Kidney epithelial cell (primary cell): ENCODE measurements around the gene LRP1-AS. TPM values are rescaled to one million over a fixed set of nuclear protein-coding genes. Genes with fewer than 3 reads are reported as not detected.

Experiments used
- DNase-seq: peaks from one replicate; pipeline ENCODE4 v3.0.0-alpha.2; 2010; ENCODE audit warnings: low read depth
- H3K27me3 ChIP-seq: 2 replicates; pipeline ENCODE4 v1.6.0; 2011; ENCODE audit warnings: low read length; ENCODE audit not compliant: control insufficient read depth, insufficient read depth
- H3K36me3 ChIP-seq: 2 replicates; pipeline ENCODE4 v1.5.1; 2011; ENCODE audit warnings: low read length; ENCODE audit not compliant: control insufficient read depth, insufficient read depth
- H3K4me3 ChIP-seq: 2 replicates; pipeline ENCODE4 v1.5.1; 2011; ENCODE audit warnings: low read depth, mild to moderate bottlenecking, control low read depth, low read length
- total RNA-seq: library from RNA; depleted of rRNA; stranded (reverse); fragments of >200 nt; gene quantifications from 2 replicates; pipeline ENCODE4 v1.2.3, GENCODE V29; 2015
- TF ChIP-seq, protein P1 (sequence below): IDR thresholded peaks from 2 replicates; pipeline ENCODE4 v1.5.1; 2011; ENCODE audit warnings: mild to moderate bottlenecking, moderate library complexity, low read length, control low read depth, inconsistent platforms; ENCODE audit not compliant: insufficient read depth, poor library complexity, severe bottlenecking

The LRP1-AS gene
- total RNA-seq, 1 donor from 2014 or later: not detected

DNA sequence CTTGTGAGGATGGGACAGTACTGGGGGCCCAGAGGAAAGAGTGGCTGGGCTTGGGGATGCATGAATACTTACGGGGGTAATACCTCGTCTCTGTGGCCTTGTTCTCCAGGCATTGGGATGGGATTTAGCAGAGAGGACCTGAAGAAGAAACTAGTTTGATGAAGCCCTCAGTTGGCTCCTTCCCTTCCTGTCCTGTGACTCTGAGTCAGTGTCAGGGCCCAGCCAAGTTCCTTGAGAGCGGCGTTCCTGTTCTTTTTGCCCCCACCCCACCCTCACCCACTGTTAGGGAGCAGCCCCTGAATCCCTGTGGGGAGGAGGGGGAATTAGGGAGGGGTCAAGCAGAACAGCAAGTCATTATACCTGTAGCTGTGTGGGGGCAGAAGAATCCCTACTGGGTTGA lies 5.2 kb upstream of the LRP1-AS start:
- no peaks in the 10 kb centered on the region for H3K36me3 ChIP-seq
- TF ChIP-seq, protein P1, sequence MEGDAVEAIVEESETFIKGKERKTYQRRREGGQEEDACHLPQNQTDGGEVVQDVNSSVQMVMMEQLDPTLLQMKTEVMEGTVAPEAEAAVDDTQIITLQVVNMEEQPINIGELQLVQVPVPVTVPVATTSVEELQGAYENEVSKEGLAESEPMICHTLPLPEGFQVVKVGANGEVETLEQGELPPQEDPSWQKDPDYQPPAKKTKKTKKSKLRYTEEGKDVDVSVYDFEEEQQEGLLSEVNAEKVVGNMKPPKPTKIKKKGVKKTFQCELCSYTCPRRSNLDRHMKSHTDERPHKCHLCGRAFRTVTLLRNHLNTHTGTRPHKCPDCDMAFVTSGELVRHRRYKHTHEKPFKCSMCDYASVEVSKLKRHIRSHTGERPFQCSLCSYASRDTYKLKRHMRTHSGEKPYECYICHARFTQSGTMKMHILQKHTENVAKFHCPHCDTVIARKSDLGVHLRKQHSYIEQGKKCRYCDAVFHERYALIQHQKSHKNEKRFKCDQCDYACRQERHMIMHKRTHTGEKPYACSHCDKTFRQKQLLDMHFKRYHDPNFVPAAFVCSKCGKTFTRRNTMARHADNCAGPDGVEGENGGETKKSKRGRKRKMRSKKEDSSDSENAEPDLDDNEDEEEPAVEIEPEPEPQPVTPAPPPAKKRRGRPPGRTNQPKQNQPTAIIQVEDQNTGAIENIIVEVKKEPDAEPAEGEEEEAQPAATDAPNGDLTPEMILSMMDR: no peak

DNA sequence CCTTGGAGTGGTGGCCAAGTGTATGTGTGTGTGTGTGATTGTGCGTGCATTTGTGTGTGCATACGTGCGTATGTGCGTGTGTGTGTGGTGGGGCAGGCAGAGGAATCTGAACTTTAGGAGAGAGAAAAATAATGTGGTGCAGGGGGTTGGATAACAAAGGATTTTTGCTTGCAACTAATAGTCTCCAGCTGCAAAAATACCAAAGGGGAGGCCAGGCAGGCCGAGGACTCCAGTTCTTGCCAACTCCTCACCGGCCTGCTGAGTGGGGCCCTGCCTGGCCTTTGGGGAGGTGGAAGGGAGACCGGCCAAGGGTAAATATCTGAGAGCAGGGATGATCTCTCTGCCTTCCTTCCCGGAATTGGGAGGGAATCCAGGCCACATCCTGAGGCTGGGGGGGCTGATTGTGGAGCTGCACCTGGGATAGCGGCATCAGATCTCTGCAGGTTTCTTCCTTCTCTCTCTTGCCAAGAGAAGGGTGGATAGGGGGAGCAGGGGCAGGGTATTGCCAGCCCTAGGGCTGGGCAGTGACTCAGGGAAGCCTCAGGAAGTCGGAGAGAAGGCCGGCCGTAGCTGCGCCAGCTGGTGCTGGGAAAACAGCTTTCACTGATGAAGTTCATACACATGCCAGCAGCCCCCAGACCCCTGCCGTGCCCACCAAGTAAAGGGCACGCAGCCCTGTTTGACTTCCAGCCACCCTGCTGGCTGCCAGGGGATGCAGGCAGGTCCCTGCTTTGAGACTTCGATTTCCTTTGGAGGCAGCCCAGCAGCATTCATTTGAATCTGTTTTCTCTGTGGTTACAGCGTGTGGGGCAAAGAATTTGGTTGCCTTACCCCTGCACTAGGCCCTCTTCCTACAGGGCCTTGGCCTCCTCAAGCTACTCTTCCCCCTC lies 4.6 kb upstream of the LRP1-AS start:
- Histone ChIP-seq H3K36me3 (no peaks in the 10 kb centered on the region), H3K27me3 (no peaks in the 10 kb centered on the region), H3K4me3 (no peak overlapping the region)
- no peak for DNase-seq
- TF ChIP-seq, protein P1: no peak

More for the DNA sequence above, 5.2 kb upstream of the LRP1-AS start:
- Histone ChIP-seq H3K27me3 (no peaks in the 10 kb centered on the region), H3K4me3 (no peak overlapping the region)
- DNase-seq: no peak

GRCh38 chr12:57150400-57151000 lies 3.1 kb upstream of the LRP1-AS start:
- Histone ChIP-seq H3K4me3 (no peak overlapping the region), H3K27me3 (no peaks in the 10 kb centered on the region), H3K36me3 (no peaks in the 10 kb centered on the region)
- no peak for DNase-seq
- TF ChIP-seq, protein P1: no peak

DNA sequence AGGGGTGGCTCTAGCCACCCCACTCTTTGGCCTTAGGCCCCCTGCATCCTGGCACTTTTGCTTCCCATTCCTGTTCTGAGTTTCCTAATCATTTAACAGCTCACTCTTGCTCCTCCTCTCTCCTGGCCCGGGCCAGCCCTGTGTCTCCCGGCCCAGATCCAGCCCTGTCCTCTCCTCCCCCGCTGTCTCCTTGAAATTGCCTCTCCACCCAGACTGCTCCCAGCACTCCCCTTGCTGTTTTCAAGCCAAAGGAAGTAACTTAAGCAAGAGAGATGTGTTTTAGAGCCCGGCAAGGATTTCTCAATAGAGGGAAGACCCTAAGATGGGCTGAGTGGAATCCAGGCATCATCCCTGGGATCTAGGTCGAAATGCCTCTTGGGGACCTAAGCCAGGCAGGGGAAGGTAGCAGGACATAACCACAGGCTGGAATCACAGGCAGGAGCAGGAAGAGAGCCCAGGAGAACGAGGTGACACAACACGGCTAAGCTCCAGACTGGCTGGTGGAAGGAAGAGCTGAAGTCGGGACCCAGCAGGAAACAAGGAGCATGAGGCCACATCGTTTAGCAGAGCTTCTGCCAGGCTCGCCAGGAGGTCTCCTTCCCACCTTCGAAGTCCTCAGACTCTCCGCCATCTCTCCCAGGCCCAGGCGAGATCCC lies 2.0 kb upstream of the LRP1-AS start:
- DNase-seq: no peak
- Histone ChIP-seq H3K36me3 (no peaks in the 10 kb centered on the region), H3K27me3 (no peaks in the 10 kb centered on the region), H3K4me3 (no peak overlapping the region)
- TF ChIP-seq, protein P1: no peak

- Histone ChIP-seq H3K27me3 (no peaks in the 10 kb centered on the region), H3K36me3 (no peaks in the 10 kb centered on the region), H3K4me3 (no peak overlapping the region)
- TF ChIP-seq, protein P1: no peak
- DNase-seq: no peak
Measured at GRCh38 chr12:57148469-57149244, 1.2 kb upstream of the LRP1-AS start.
